GM19397 (cell line): ENCODE results near the gene EDARADD.

ENCODE experiments used
- ATAC-seq: cut with Tn5 transposase; IDR thresholded peaks from one replicate; pipeline ENCODE4 v1.9.1; 2021; ENCODE audit warnings: mild to moderate bottlenecking, moderate library complexity; ENCODE audit not compliant: unreplicated experiment

Gene EDARADD

DNA sequence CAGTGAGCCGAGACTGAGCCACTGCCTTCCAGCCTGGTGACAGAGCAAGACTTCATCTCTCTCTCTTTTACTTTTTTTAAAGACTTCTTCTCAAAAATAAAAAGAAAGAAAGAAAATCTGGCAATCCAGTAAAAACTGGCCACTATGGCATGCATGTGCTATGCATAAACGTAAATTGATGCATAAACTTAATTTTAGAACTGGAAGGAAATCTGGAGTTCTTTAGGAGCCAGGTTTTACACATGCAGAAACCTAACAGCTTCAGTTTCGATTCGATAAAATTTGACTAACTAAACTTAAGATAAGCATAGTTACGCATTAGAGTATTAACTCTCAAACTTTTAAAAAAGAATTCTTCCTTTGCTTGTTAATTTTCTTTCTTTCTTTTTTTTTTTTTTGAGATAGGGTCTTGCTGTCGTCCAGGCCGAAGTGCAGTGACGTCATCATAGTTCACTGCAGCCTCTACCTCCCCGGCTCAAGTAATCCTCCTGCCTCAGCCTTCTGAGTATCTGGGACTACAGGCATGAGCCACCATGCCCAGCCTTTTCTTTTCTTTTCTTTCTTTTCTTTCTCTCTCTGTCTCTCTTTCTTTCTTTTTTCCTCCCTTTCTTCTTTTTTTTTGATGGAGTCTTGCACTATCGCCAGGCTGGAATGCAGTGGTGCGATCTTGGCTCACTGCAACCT, 117.8 kb downstream of the EDARADD start:
- ATAC-seq: no peak

DNA sequence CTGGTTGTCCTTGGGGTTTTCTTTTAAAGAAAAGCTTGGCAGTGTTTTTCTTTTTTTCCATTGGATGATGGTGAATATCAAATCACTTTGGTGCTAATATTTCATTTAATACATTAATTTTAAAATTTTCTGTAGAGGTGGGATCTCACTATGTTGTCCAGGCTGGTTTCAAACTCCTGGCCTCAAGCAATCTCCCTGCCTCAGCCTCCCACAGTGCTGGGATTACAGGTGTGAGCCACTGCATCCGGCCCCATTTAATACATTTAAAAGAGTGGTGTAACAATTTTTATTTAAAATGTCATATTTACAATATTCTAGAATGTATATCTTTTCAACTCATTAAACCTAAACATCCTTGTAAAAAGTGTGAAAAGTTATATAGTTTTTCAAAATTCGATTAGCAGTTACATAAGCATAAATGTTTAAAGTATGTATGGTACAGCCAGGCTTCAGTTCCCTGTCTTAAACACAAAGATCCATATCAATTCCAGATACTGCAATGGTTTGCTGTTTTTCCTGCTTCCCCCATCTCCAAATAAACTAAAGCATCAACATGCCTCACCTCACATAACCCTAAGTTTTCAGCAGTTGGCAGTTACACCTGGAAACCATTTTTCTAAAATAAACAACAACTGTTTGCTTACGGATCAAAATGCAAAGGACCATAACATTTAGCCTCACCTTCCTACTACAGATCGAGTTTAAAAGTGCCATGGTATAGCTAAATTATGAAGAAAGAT, 120.8 kb downstream of the EDARADD start:
- ATAC-seq: no peak

DNA sequence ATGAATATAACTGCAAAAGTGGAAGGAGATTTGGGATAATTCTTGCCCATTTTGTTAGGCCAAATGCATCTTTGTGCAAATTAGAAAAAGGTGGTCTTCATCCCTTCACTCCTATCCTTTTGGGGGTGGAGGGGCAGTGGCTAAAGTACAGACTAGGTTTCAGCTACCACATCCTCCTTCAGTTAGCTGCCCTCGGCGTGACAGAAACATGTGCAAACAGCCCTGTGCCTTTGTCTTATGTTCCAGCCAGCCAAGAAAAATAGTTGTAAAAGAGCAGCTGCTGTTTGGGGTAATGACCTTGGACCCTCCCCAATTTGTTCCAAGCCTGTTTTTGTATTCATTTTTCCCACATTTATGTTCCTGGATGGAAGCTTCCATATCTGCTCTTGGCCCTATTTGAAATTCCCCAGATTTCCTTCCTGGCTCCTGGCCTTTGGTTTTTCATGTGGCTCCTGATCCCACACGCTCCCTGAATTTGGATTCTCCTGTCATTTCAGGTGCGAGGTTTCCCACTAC, 121.4 kb downstream of the EDARADD start:
- no peak for ATAC-seq

DNA sequence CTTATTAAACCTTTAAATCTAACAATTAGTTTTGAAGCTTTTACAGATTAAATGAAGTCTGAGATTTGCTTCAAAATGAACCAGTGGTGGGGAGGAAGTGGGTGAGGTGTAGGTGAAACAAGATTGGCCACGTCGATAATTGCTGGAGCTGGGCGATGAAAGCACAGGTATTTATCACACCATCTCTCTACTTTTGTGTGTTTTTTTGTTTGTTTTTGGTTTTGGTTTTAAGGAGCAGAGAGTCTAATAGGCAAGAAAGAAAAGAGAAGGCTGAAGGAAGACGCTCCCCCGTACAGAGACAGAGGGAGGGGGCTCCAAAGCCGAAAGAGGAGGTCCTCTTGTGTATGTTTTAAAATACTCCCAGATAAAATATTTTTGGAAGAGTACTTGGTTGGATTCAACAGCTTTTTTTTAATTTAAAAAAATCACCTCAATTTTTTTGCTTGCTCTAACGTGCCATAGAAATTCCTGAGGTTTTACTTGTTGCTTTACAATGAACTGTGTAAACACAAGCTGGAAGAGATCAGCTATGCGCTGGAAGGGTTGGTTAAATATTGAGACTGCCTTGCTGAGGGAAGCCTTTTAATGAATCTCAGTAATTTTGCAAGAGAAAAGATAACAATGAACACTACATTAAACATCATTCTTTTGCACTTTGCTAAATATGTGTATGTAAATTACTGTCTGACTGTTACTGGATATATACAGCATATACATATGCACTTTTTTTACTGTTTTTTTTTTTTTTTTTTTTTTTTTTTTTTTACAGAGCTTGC, 123.0 kb downstream of the EDARADD start:
- no peak for ATAC-seq

DNA sequence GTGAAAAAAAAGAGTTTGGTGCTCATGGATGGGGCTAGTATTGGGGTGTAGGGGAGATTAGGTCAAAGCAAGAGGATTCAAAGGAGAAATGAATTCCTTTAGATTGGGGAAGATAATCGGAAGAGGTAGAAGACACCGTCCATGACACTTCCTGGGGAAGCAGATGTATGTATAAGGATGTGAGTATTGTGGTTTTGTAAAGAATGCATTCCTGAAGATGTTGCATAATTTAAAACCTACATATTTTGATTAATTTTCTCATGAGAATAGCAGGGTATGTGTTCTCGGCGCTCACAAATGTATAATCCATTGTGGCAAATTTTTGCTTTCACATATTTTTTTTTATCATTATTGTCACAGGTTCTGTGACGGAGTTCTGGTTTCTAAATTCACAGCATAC, 124.2 kb downstream of the EDARADD start:
- no peak for ATAC-seq

DNA sequence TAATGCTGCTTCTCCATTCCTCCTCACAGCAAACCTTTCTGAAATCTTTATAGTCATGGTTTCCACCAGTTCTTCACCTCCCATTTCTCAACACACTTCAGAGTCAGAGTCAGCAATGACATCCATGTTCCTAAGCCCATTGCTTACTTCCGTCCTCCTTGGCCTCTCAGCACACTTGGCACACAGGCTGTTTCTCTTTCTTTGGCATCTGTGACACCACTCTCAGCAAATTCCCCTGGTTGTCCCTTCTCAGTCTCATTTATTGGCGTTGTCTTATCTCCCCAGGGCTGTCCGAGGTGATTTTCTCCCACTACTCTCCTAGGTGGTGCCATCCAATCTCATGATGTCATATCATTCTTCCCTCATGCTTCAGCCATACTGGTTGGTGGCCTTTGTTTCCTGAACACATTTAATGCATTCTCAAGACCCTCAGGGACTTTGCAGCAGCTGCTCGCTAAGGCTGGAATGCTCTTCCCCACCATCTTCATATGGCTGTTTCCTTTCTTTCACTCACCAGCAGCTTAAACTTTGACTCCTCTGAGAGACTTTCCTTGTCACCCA, 126.4 kb downstream of the EDARADD start:
- no peak for ATAC-seq

DNA sequence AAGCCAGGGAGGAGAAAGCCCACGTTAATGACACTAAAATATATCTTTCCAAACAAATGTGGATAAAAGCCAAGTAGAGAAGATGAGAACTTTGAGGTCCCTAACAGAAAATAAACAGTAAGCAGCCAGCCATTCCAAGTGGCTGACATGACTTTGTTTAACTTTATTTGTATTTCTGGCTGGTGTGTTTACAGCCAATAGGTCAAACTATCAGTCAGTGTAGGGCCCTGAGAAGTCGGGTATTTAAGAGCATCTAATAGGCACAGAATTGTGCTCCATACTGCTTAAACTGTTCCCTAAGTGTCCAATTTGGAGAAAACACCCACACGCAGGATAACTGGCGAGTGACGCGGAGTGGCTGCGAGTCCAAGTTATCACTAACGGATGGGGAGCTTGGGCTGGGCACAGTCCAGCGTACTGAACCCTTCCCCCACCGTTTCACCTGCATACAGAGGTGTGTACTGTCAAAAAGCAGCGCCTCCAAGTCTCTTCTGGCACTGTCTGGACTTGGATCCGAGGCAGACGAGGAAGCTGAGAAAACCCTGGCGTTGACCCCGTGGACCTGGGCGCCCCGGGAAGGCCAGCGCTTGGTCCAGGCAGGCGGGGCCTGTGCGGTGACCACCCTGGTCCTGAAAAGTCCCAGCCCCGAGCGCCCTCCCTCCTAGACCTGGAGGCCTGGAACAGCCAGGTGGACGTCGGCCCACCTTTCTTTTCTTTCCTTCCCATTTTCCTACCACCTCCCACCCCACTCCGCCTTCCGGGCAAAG, 129.0 kb downstream of the EDARADD start:
- peak; percentile 5 for ATAC-seq

DNA sequence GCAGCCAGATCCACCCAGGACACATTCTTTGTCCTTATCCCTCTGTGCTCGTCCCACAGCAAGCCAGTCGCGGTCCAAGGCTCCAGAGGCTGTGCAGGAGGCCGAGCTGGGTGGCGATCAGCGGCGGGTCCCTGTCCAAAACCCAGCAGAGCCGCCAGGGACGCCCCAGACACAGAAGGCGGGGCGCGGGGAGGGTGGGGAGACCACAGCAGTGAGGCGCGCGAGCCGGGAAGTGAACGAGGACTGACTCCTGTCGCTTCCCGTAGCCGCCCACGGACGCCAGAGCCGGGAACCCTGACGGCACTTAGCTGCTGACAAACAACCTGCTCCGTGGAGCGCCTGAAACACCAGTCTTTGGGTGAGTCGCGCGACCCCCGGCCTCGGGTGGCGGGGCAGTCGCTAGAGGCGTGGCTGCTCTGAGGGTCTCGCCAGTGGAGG, 129.6 kb downstream of the EDARADD start, which contains the start of gene LGALS8:
Gene LGALS8, plus strand, starts transcription at position 279 of the 438 bp plus-strand sequence. CDS start 2,089 bp downstream, outside the sequence.
- ATAC-seq: peak; percentile 62

DNA sequence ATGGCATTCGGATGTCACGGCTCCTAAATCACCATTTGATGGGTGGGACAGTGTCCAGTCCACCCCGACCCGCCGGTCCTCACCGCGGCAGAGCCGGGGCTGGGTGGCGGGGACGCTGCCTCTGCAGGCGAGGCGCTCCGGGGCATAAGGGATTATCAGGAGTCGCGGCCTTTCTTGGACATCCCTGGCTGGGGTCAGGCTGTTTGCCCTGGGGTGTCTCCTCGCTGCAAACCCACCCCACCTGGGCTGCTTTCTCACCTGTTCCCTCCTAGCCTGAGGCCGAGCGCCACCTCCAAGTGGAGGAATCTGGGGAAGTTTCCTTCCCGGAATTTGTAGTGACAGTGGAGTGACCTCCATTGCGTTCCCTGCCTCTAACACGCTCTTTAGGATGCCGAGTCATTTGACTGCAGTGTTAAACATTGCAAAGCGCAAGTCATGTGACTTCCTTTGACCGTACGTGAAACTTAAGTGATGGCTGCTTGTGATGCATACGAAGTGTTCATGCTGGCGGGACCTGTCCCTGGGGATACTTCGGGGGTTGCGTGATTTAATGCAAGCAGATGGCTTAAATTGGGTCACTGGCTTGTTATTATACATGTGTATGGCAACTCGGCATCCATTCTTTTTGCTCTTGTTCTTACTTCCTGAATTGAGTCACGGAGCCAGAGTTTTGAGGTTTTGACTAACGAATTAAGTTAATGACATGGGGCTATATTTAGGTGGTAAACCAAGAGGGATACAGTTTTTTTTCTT, 130.2 kb downstream of the EDARADD start:
- ATAC-seq: peak; percentile 85

DNA sequence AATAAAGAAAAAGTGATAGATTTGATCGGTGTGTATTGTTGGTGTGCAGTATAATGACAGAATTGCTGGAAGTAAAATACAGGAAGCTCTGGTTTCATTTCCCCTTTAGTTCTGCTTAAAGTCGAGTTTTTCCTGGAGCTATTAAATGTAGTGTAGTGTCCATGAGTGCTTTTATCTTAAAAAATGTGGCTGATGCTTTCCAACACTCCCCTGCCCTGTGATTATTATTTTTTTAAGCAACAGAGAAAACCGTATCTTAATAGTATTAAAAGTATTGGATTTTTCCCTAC, 130.8 kb downstream of the EDARADD start:
- ATAC-seq: no peak

DNA sequence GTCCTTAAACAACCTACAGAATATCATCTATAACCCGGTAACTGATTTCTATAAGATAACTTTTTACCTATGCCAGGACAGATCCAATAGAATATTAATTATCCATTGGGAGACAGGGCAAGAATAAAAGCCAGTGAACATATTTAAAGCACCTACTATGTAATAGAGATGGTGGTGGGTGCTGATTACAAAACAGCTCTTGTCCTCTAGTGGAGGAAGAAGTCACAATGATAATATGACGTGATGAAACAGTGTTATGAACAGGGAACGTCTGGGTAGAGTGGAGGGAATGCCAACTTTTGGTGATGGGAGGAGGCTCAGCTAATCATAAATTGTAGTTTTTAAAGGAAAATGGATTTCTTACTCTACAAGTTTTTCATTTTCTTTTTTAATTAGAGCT, 132.0 kb downstream of the EDARADD start:
- no peak for ATAC-seq

DNA sequence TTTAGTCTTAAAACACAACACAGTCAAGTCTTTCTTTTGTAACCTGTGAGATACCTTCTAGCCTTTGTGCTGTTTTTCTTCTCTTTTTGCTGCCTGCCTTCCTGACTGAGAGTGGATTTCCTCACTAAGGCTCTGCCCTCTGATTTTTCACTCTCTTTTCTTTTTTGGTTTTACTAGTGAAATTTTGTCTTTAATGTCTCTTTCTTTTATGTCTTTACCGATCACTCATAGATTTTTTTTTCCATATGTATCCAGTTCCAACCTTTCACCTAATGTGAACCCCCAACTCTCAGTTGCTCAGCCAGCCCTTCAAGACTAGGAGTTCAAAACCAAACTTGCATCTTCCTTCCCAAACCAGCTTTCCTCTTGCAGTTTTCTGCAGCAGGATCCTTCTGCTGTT, 136.2 kb downstream of the EDARADD start:
- ATAC-seq: no peak

DNA sequence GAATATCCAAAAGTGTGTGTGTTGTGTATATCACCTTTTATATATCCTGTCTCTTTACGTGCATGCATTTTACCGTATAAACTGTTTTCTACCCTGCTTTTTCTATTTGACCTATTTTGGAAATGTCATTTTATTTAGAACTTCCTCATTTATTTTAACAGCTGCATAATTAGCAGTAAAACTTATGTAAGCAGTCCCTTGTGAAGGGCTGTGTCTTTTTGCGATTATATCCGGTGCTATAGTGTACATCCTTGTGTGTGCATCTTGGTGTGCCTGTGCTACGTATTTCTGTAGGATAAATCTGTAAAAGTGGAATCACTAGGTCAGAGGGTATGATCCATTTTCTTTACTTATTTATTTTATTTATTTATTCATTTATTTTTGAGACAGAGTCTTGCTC, 136.9 kb downstream of the EDARADD start:
- no peak for ATAC-seq

DNA sequence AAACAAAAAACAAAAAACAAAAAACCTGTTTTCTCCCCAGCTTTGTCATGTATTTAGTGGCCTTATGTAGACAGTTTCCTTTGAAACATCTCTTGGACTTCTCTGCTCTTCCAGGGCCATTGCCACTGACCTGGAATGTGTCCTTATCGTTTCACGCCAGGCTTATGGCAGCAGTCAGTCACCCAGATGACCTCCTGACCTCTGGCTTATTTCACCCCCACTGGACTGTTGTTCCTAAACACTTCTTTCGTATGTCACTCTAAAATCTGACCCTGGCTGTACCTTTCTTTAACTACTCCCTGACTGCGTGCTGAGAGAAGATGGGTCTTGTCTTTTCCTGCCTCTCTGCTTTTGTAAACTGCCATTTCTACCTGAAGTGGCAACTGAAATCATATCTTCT, 138.8 kb downstream of the EDARADD start:
- no peak for ATAC-seq

DNA sequence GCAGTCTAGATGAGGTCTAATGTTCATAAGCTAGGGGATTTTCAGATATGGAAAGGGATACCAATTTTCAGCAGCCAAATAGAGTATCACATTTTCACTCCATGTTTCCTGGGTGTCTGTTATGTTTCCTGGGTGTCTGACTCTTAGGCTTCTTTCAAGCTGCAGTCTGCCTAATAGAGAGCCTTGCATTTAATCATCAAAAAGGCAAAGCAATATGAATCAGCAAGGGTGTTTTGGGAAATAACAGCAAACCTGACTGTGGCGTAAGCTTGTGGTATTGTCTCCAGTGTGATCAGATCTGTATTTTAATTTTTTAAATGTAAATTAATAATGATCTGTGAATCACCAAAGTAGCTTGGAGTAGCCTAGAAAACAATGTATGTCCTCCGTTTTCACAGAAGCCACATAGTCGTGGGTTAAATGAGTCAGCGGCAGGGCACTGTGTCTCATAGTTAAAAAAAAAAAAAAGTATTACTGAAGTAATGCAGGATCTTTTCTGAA, 140.1 kb downstream of the EDARADD start:
- ATAC-seq: no peak
